Upper lobe of left lung (tissue), 6 donors: ENCODE data around the gene FLYWCH1. TPM values are rescaled to one million over a fixed set of nuclear protein-coding genes. Genes with fewer than 3 reads are reported as not detected.

ENCODE experiments used
- ATAC-seq, 2 donors: fragments of 200-7000 bp; cut with Tn5 transposase; one replicate each; pipeline ENCODE4 v1.9.1; 2022; ENCODE audit warnings: mild to moderate bottlenecking in 2 of 2, moderate library complexity in 2 of 2; ENCODE audit not compliant: low FRiP score in 2 of 2
- DNase-seq, 2 donors: peaks; one replicate each; pipeline ENCODE4 v3.0.0-alpha.2; 2019 to 2020
- H3K27ac ChIP-seq, 4 donors: fragments of 200-600 bp; sonication (generic); one replicate each; pipeline ENCODE4 v1.5.1; 2016 to 2019
- H3K27me3 ChIP-seq, 4 donors: fragments of 200-600 bp; sonication (generic); one replicate each; pipeline ENCODE4 v1.5.1; 2017 to 2019
- H3K36me3 ChIP-seq, 4 donors: fragments of 200-600 bp; sonication (generic); one replicate each; pipeline ENCODE4 v1.5.1; 2016 to 2019
- H3K4me1 ChIP-seq, 4 donors: fragments of 200-600 bp; sonication (generic); one replicate each; pipeline ENCODE4 v1.5.1; 2018 to 2019
- H3K4me3 ChIP-seq, 4 donors: fragments of 200-600 bp; sonication (generic); one replicate each; pipeline ENCODE4 v1.5.1; 2017 to 2019; ENCODE audit warnings: mild to moderate bottlenecking in 2 of 4, moderate library complexity in 1 of 4
- H3K9me3 ChIP-seq, 4 donors: fragments of 200-600 bp; sonication (generic); one replicate each; pipeline ENCODE4 v1.5.1; 2018 to 2019
- CTCF ChIP-seq, 6 experiments: fragments of 450-650 bp in 4 of 6; fragments of 200-600 bp in 2 of 6; sonication (generic) in 2 of 6; IDR thresholded peaks; one replicate each; pipeline ENCODE4 v1.5.1; 2016 to 2019; ENCODE audit warnings: antibody characterized with exemption in 6 of 6
- EP300 ChIP-seq, 4 donors: sonication (generic); formaldehyde crosslinking; IDR thresholded peaks; one replicate each; pipeline ENCODE4 v1.5.1; 2017; ENCODE audit warnings: antibody characterized with exemption in 4 of 4, control low read depth in 2 of 4
- POLR2A ChIP-seq, 4 donors: fragments of 450-650 bp; IDR thresholded peaks; one replicate each; pipeline ENCODE4 v1.5.1; 2016 to 2017; ENCODE audit warnings: antibody characterized with exemption in 4 of 4, mild to moderate bottlenecking in 2 of 4
- POLR2AphosphoS5 ChIP-seq, 2 donors: sonication (generic); formaldehyde crosslinking; IDR thresholded peaks; one replicate each; pipeline ENCODE4 v1.5.1; 2017; ENCODE audit warnings: antibody characterized with exemption in 2 of 2
- WGBS, 2 donors: methylation state at CpG; one replicate each; pipeline ENCODE4 v1.1.5; 2017 to 2018; 5-methylcytosine and 5-hydroxymethylcytosine counted together
- total RNA-seq, 6 donors: library from RNA; depleted of rRNA in 4 of 6; stranded (reverse); fragments of >200 nt in 4 of 6; gene quantifications; one replicate each; pipeline versions ENCODE4 v1.1.0 to v1.2.1, GENCODE V29; 2016 to 2021
- donor health status: DM: no; HTN: no; CAD: no; lungs with moderate emphysema.
- donor health status: DM: no; HTN: yes; CAD: no; lungs with severe emphysema.

FLYWCH1 gene
- total RNA-seq, 6 donors from 2014 or later = 19.3 to 162 (median 43.4) TPM

- no peak for TF ChIP-seq EP300 (IDR thresholded peaks at IDR 0.05)
- TF ChIP-seq POLR2A (IDR thresholded peaks at IDR 0.05) = no peak
- TF ChIP-seq POLR2AphosphoS5 (IDR thresholded peaks at IDR 0.05) = no peak
- TF ChIP-seq CTCF (IDR thresholded peaks at IDR 0.05) = no peak
- WGBS, 2 donors = 57 to 75% methylated on average over 7 to 8 of the region's 8 CpGs
- no peaks in the 10 kb centered on the region for H3K27me3 ChIP-seq
Measured at GRCh38 chr16:2988590-2989099, 76.9 kb downstream of the FLYWCH1 start.

GRCh38 chr16:2990891-2991290 lies 79.2 kb downstream of the FLYWCH1 start:
- ATAC-seq = no peak
- H3K36me3 ChIP-seq = no peaks in the 10 kb centered on the region
- WGBS, 2 donors = 60 to 64% methylated on average over 7 to 8 of the region's 10 CpGs

More at GRCh38 chr16:2988590-2989099, 76.9 kb downstream of the FLYWCH1 start:
- H3K4me1 ChIP-seq = peaks cover 4 to 13% (median 9%) of the 10 kb centered on the region in 4 donors
- ATAC-seq (no peak), DNase-seq (peak in 1 of 2 donors; percentile 55)
- H3K36me3 ChIP-seq = no peaks in the 10 kb centered on the region
- H3K9me3 ChIP-seq = no peaks in the 10 kb centered on the region
- no peak overlapping the region for H3K4me3 ChIP-seq
- no peak overlapping the region for H3K27ac ChIP-seq

DNA sequence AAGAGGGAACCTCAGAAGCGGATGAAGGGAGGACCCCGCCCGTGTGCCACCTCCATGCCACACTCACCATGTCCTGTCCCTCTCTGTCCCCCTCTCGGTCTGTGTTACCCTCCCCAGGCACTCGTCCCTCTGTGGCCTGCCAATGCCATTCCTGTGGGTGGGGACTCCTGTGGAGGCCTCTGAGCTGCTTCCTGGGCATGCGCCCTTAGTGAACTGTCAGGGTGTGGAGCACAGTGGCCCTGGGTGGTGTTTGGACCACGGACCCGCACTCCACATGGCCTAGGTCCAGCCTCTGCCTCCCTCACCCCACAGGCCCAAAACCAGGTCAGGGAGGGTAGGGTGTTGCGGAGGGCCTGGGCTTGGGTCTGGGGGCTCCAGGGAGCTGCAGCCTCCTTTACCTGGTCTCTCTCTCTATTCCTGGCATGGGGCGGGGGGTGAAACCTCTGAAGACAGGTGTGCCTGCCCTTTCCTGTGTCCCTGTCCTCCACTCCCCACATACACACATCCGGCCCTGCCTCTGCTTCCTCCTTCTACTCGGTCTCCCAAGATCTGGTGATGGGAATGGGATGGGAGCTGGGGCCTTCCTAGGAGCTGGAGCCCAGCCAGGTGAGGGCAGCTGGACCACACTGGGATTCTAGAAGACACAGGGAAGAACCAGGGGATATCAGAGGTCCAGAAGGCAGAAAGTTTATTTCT lies 80.0 kb downstream of the FLYWCH1 start:
- no peak for DNase-seq

More at GRCh38 chr16:2990891-2991290, 79.2 kb downstream of the FLYWCH1 start:
- DNase-seq = peak; percentile 37 to 61
- Histone ChIP-seq H3K4me3 (no peak overlapping the region), H3K9me3 (no peaks in the 10 kb centered on the region), H3K27ac (no peak overlapping the region), H3K4me1 (peaks cover 0 to 7% (median 1%) of the 10 kb centered on the region in 4 donors), H3K27me3 (no peaks in the 10 kb centered on the region)
- TF ChIP-seq POLR2A (IDR thresholded peaks at IDR 0.05) (no peak), POLR2AphosphoS5 (IDR thresholded peaks at IDR 0.05) (no peak), CTCF (IDR thresholded peaks at IDR 0.05) (no peak), EP300 (IDR thresholded peaks at IDR 0.05) (no peak)

DNA sequence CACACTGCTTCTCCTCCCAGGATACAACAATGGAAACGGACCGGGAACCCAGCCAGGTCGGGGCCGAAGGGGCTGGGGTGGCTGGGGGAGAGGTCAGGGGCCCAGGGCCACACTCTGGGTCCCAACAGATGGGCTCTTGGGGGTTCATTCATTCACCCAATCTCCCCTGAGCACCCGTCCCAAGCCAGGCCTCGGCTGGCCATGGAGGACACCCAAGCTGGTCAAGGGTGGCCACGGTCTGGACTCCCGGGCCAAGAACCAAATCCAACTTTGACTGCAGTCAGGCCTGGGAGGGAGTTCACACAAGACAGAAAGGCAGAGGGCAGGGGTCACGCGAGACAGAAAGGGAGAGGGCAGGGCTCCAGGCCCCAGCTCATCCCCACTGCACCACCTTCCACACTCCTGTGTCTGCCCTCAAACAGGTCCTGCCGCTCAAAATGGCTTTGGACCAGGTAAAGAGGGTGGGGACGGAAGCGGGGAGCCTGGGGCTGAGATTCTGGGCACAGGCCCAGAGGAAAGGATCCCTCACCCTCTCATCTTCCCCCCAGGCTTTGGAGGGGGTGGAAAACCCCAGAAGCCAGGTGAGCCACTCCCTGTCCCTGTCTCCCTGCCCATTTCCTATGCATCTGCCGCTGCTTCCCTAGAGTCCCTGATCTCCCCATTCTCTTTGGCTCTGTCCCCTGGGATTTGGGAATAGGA lies 80.8 kb downstream of the FLYWCH1 start:
- WGBS, 2 donors = 78 to 83% methylated on average over 11 to 14 of the region's 14 CpGs
- Histone ChIP-seq H3K9me3 (no peaks in the 10 kb centered on the region), H3K4me3 (no peak overlapping the region), H3K27me3 (no peaks in the 10 kb centered on the region), H3K27ac (no peak overlapping the region), H3K36me3 (no peaks in the 10 kb centered on the region), H3K4me1 (peaks cover 0 to 7% (median 0%) of the 10 kb centered on the region in 4 donors)
- ATAC-seq (no peak), DNase-seq (peak in 1 of 2 donors; percentile 48)
- no peak for TF ChIP-seq POLR2A (IDR thresholded peaks at IDR 0.05)
- no peak for TF ChIP-seq CTCF (IDR thresholded peaks at IDR 0.05)
- TF ChIP-seq EP300 (IDR thresholded peaks at IDR 0.05) = no peak
- no peak for TF ChIP-seq POLR2AphosphoS5 (IDR thresholded peaks at IDR 0.05)

More for the DNA sequence above, 80.0 kb downstream of the FLYWCH1 start:
- H3K4me1 ChIP-seq = peaks cover 0 to 7% (median 0%) of the 10 kb centered on the region in 4 donors
- H3K27ac ChIP-seq = no peak overlapping the region
- H3K9me3 ChIP-seq = no peaks in the 10 kb centered on the region
- H3K4me3 ChIP-seq = no peak overlapping the region
- H3K27me3 ChIP-seq = no peaks in the 10 kb centered on the region
- no peak for ATAC-seq
- no peaks in the 10 kb centered on the region for H3K36me3 ChIP-seq
- TF ChIP-seq POLR2A (IDR thresholded peaks at IDR 0.05) = no peak
- no peak for TF ChIP-seq POLR2AphosphoS5 (IDR thresholded peaks at IDR 0.05)
- no peak for TF ChIP-seq CTCF (IDR thresholded peaks at IDR 0.05)
- no peak for TF ChIP-seq EP300 (IDR thresholded peaks at IDR 0.05)
- 85 to 90% methylated on average over 9 to 12 of the region's 12 CpGs for WGBS, 2 donors
